WTC11 (cell line): ENCODE results near the gene PFKFB3. TPM values are rescaled to one million over a fixed set of nuclear protein-coding genes. Genes with fewer than 3 reads are reported as not detected.
"Not testable (repeated sequence)": the region's sequence is repeated elsewhere in the genome, so short reads cannot be mapped to it uniquely, and the experiment has no call there.

Experiments
- ATAC-seq: fragments of 200-7000 bp; cut with Tn5 transposase; 2 replicates; pipeline ENCODE4 v1.10.0; 2021; ENCODE audit warnings: mild to moderate bottlenecking, moderate library complexity
- CTCF ChIA-PET: fragments of 300-600 bp; sonication (Branson Sonifier 250); formaldehyde crosslinking; loops from one replicate; lab custom pipeline; 2021; ENCODE audit warnings: antibody characterized with exemption; lab: Charles Lee
- POLR2A ChIA-PET: fragments of 350-600 bp; sonication (Branson Sonifier 250); formaldehyde crosslinking; loops from one replicate; lab custom pipeline; 2021; ENCODE audit warnings: antibody characterized with exemption; lab: Charles Lee
- DNase-seq: peaks from one replicate; pipeline ENCODE4 v3.0.0; 2021; ENCODE audit warnings: low spot score
- H3K27ac Mint-ChIP-seq: 2 replicates; pipeline ENCODE4 v1.8.0; 2021; ENCODE audit warnings: mixed read lengths
- H3K27me3 Mint-ChIP-seq: 2 replicates; pipeline ENCODE4 v1.8.0; 2021; ENCODE audit warnings: low read depth, mild to moderate bottlenecking, moderate library complexity, mixed read lengths
- H3K36me3 Mint-ChIP-seq: 2 replicates; pipeline ENCODE4 v1.8.0; 2021; ENCODE audit warnings: mixed read lengths
- H3K4me1 Mint-ChIP-seq: 2 replicates; pipeline ENCODE4 v1.8.0; 2022; ENCODE audit warnings: mixed read lengths
- H3K4me3 Mint-ChIP-seq: 2 replicates; pipeline ENCODE4 v1.8.0; 2021; ENCODE audit warnings: mild to moderate bottlenecking, moderate library complexity, mixed read lengths
- H3K9me3 Mint-ChIP-seq: 2 replicates; pipeline ENCODE4 v1.8.0; 2021; ENCODE audit warnings: mixed read lengths
- ATF1 ChIP-seq: sonication (generic); formaldehyde crosslinking; IDR thresholded peaks from 2 replicates; pipeline ENCODE4 v1.8.1; 2023; ENCODE audit warnings: mild to moderate bottlenecking, moderate library complexity, missing genetic modification reagents
- CREB1 ChIP-seq: sonication (generic); formaldehyde crosslinking; IDR thresholded peaks from 2 replicates; pipeline ENCODE4 v1.8.0; 2023; ENCODE audit warnings: mild to moderate bottlenecking, missing genetic modification reagents
- EMX1 ChIP-seq: fragments of 250-450 bp; sonication (Bioruptor Pico); IDR thresholded peaks from 2 replicates; pipeline ENCODE4 v1.8.0; 2021; ENCODE audit warnings: mild to moderate bottlenecking
- FOXK1 ChIP-seq: sonication (generic); formaldehyde crosslinking; IDR thresholded peaks from 2 replicates; pipeline ENCODE4 v1.8.0; 2022; ENCODE audit warnings: mild to moderate bottlenecking, moderate library complexity, missing genetic modification reagents
- FOXP1 ChIP-seq: sonication (generic); formaldehyde crosslinking; IDR thresholded peaks from 2 replicates; pipeline ENCODE4 v1.8.0; 2022; ENCODE audit warnings: missing genetic modification reagents, mild to moderate bottlenecking, moderate library complexity, borderline replicate concordance
- JUN ChIP-seq: sonication (generic); formaldehyde crosslinking; IDR thresholded peaks from 2 replicates; pipeline ENCODE4 v1.8.0; 2023; ENCODE audit warnings: mild to moderate bottlenecking, missing genetic modification reagents
- NFE2L1 ChIP-seq: sonication (generic); formaldehyde crosslinking; IDR thresholded peaks from 2 replicates; pipeline ENCODE4 v1.8.1; 2023; ENCODE audit warnings: missing genetic modification reagents
- PRRX2 ChIP-seq: fragments of 250-450 bp; sonication (Bioruptor Pico); IDR thresholded peaks from 2 replicates; pipeline ENCODE4 v1.8.0; 2021; ENCODE audit warnings: mild to moderate bottlenecking
- RORB ChIP-seq: fragments of 250-450 bp; sonication (Bioruptor Pico); IDR thresholded peaks from 2 replicates; pipeline ENCODE4 v1.9.0; 2021; ENCODE audit warnings: mild to moderate bottlenecking
- SOX15 ChIP-seq: fragments of 250-450 bp; sonication (Bioruptor Pico); IDR thresholded peaks from 2 replicates; pipeline ENCODE4 v1.9.0; 2021; ENCODE audit warnings: mild to moderate bottlenecking
- TEAD1 ChIP-seq: sonication (generic); formaldehyde crosslinking; IDR thresholded peaks from 2 replicates; pipeline ENCODE4 v1.8.0; 2022; ENCODE audit warnings: mild to moderate bottlenecking, missing genetic modification reagents
- ZNF138 ChIP-seq: sonication (generic); formaldehyde crosslinking; conservative IDR thresholded peaks from 2 replicates; pipeline ENCODE4 v1.8.1; 2022; ENCODE audit warnings: mild to moderate bottlenecking, moderate library complexity, missing genetic modification reagents
- ZNF263 ChIP-seq: sonication (generic); formaldehyde crosslinking; IDR thresholded peaks from 2 replicates; pipeline ENCODE4 v1.8.1; 2022; ENCODE audit warnings: low read depth, mild to moderate bottlenecking, moderate library complexity, missing genetic modification reagents
- ZNF317 ChIP-seq: sonication (generic); formaldehyde crosslinking; IDR thresholded peaks from 2 replicates; pipeline ENCODE4 v1.8.1; 2023; ENCODE audit warnings: low read depth, mild to moderate bottlenecking, moderate library complexity, missing genetic modification reagents, borderline replicate concordance
- total RNA-seq: library from RNA; stranded (reverse); gene quantifications from 3 replicates; pipeline ENCODE4 v1.2.3, GENCODE V29; 2021
- TF ChIP-seq, protein P1 (sequence below): fragments of 250-450 bp; sonication (Bioruptor Pico); IDR thresholded peaks from 2 replicates; pipeline ENCODE4 v1.9.0; 2021; ENCODE audit warnings: moderate library complexity, mild to moderate bottlenecking, inconsistent platforms, borderline replicate concordance
- TF ChIP-seq, protein P2 (sequence below): sonication (generic); formaldehyde crosslinking; IDR thresholded peaks from 2 replicates; pipeline ENCODE4 v1.8.1; 2023; ENCODE audit warnings: mild to moderate bottlenecking, missing genetic modification reagents
- TF ChIP-seq, protein P3 (sequence below): sonication (generic); formaldehyde crosslinking; IDR thresholded peaks from 2 replicates; pipeline ENCODE4 v1.8.1; 2023; ENCODE audit warnings: mild to moderate bottlenecking, missing genetic modification reagents, moderate library complexity
- TF ChIP-seq, protein P4 (sequence below): sonication (generic); formaldehyde crosslinking; IDR thresholded peaks from 2 replicates; pipeline ENCODE4 v1.8.1; 2023; ENCODE audit warnings: mild to moderate bottlenecking, moderate library complexity, missing genetic modification reagents
- TF ChIP-seq, protein P5 (sequence below): sonication (generic); formaldehyde crosslinking; IDR thresholded peaks from 2 replicates; pipeline ENCODE4 v1.8.1; 2023; ENCODE audit warnings: mild to moderate bottlenecking, missing genetic modification reagents, moderate library complexity

PFKFB3 gene
- total RNA-seq, 1 experiment from 2014 or later: 30.6 TPM

DNA sequence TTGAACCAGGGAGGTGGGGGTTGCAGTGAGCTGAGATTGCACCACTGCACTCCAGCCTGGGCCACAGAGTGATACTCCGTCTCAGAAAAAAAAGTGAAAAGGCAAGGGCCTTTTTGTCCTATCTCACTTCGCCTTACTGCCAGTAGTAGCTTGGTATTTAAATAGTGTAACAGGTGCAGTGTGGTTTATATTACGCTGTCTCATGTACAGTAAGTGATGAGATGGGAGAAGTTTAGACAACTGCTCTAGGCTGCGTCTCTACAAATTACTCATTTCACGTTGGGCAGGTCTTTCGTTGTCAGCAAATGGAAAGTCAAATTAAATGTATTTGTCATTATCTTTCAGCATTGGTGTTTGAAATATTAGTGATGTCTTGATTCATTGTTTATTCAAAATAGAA lies 15.5 kb upstream of the PFKFB3 start:
- Mint-ChIP-seq H3K4me1 (0 out of 2 replicates have a peak, but pooled peaks cover 1% of the 10 kb centered on the region), H3K27me3 (no peaks in the 10 kb centered on the region), H3K4me3 (no peak overlapping the region), H3K9me3 (no peaks in the 10 kb centered on the region), H3K27ac (no peak overlapping the region), H3K36me3 (no peaks in the 10 kb centered on the region)
- no peak for DNase-seq
- ATAC-seq: no peak
- CTCF ChIA-PET: interaction anchor here (1.2 kb wide), 1 partner anchor 15 kb away, joined by 3 read pairs; no protein-coding TSS in a partner anchor
- TF ChIP-seq, protein P1, sequence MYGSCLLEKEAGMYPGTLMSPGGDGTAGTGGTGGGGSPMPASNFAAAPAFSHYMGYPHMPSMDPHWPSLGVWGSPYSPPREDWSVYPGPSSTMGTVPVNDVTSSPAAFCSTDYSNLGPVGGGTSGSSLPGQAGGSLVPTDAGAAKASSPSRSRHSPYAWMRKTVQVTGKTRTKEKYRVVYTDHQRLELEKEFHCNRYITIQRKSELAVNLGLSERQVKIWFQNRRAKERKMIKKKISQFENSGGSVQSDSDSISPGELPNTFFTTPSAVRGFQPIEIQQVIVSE: no peak
- TF ChIP-seq, protein P2, sequence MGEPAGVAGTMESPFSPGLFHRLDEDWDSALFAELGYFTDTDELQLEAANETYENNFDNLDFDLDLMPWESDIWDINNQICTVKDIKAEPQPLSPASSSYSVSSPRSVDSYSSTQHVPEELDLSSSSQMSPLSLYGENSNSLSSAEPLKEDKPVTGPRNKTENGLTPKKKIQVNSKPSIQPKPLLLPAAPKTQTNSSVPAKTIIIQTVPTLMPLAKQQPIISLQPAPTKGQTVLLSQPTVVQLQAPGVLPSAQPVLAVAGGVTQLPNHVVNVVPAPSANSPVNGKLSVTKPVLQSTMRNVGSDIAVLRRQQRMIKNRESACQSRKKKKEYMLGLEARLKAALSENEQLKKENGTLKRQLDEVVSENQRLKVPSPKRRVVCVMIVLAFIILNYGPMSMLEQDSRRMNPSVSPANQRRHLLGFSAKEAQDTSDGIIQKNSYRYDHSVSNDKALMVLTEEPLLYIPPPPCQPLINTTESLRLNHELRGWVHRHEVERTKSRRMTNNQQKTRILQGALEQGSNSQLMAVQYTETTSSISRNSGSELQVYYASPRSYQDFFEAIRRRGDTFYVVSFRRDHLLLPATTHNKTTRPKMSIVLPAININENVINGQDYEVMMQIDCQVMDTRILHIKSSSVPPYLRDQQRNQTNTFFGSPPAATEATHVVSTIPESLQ (CRISPR knock-in tag): no peak
- TF ChIP-seq FOXP1 (CRISPR knock-in tag): no peak
- TF ChIP-seq FOXK1 (CRISPR knock-in tag): no peak
- no peak for TF ChIP-seq ZNF317 (CRISPR knock-in tag)
- TF ChIP-seq, protein P3, sequence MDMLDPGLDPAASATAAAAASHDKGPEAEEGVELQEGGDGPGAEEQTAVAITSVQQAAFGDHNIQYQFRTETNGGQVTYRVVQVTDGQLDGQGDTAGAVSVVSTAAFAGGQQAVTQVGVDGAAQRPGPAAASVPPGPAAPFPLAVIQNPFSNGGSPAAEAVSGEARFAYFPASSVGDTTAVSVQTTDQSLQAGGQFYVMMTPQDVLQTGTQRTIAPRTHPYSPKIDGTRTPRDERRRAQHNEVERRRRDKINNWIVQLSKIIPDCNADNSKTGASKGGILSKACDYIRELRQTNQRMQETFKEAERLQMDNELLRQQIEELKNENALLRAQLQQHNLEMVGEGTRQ: no peak
- TF ChIP-seq PRRX2 (CRISPR knock-in tag): no peak
- TF ChIP-seq, protein P4, sequence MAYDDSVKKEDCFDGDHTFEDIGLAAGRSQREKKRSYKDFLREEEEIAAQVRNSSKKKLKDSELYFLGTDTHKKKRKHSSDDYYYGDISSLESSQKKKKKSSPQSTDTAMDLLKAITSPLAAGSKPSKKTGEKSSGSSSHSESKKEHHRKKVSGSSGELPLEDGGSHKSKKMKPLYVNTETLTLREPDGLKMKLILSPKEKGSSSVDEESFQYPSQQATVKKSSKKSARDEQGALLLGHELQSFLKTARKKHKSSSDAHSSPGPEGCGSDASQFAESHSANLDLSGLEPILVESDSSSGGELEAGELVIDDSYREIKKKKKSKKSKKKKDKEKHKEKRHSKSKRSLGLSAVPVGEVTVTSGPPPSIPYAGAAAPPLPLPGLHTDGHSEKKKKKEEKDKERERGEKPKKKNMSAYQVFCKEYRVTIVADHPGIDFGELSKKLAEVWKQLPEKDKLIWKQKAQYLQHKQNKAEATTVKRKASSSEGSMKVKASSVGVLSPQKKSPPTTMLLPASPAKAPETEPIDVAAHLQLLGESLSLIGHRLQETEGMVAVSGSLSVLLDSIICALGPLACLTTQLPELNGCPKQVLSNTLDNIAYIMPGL (CRISPR knock-in tag): no peak
- TF ChIP-seq, protein P5, sequence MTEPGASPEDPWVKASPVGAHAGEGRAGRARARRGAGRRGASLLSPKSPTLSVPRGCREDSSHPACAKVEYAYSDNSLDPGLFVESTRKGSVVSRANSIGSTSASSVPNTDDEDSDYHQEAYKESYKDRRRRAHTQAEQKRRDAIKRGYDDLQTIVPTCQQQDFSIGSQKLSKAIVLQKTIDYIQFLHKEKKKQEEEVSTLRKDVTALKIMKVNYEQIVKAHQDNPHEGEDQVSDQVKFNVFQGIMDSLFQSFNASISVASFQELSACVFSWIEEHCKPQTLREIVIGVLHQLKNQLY (CRISPR knock-in tag): no peak
- no peak for TF ChIP-seq SOX15
- no peak for TF ChIP-seq EMX1 (CRISPR knock-in tag)
- no peak for TF ChIP-seq ATF1
- no peak for TF ChIP-seq CREB1 (CRISPR knock-in tag)
- TF ChIP-seq RORB (CRISPR knock-in tag): no peak
- TF ChIP-seq ZNF138 (CRISPR knock-in tag): no peak
- no peak for TF ChIP-seq JUN (CRISPR knock-in tag)
- no peak for TF ChIP-seq ZNF263 (CRISPR knock-in tag)
- no peak for TF ChIP-seq TEAD1
- TF ChIP-seq NFE2L1 (CRISPR knock-in tag): no peak
- POLR2A ChIA-PET: no interaction called here

DNA sequence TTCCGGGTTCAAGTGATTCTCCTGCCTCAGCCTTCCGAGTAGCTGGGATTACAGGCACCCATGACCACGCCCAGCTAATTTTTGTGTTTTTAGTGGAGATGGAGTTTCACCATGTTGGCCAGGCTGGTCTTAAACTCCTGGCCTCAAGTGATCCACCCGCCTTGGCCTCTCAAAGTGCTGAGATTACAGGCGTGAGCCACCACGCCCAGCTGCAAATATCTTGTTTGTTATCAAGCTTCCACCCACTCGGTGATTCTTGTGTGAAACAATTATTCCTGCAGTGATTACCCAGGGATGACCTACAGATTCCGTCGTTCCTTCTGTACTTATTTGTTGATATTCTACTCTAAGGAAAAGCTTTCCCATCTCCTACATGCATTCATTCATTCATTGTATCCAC lies 12.7 kb upstream of the PFKFB3 start:
- CTCF ChIA-PET: interaction anchor here (2.1 kb wide), 1 partner anchor 12 kb away, joined by 12 read pairs; the partner anchor contains the start of gene PFKFB3
- H3K27ac Mint-ChIP-seq, DNase-seq, ATAC-seq, POLR2A ChIA-PET, H3K27me3 Mint-ChIP-seq, H3K4me3 Mint-ChIP-seq, H3K36me3 Mint-ChIP-seq, H3K4me1 Mint-ChIP-seq, H3K9me3 Mint-ChIP-seq: not testable (repeated sequence)
